Testis (tissue), 2 donors: Measurements from ENCODE around the gene HMCN1.

Experiments used
- CTCF ChIP-seq, 3 experiments: fragments of 450-650 bp in 2 of 3; fragments of 200-600 bp in 1 of 3; sonication (generic) in 1 of 3; IDR thresholded peaks; one replicate each; pipeline ENCODE4 v1.5.1; 2016 to 2019; ENCODE audit warnings: antibody characterized with exemption in 3 of 3, mild to moderate bottlenecking in 2 of 3, moderate library complexity in 1 of 3
- POLR2A ChIP-seq: fragments of 450-650 bp; IDR thresholded peaks from one replicate; pipeline ENCODE4 v1.6.1; 2017; ENCODE audit warnings: antibody characterized with exemption, mild to moderate bottlenecking, moderate library complexity

- TF ChIP-seq CTCF (IDR thresholded peaks at IDR 0.05) (no peak), POLR2A (no peak)
Measured at GRCh38 chr1:185808631-185809030, 74.4 kb downstream of the HMCN1 start.
